SK-N-SH (cell line): ENCODE results near the gene CAMK4. TPM values are rescaled to one million over a fixed set of nuclear protein-coding genes. Genes with fewer than 3 reads are reported as not detected.
"Not testable (repeated sequence)": the region's sequence is repeated elsewhere in the genome, so short reads cannot be mapped to it uniquely, and the experiment has no call there.

Experiments
- CTCF ChIA-PET: fragments of 300-600, 350-600 bp; formaldehyde crosslinking; extraction: SDS; loops from one replicate; lab custom pipeline; 2021; lab: Yijun Ruan, JAX
- POLR2A ChIA-PET: fragments of 350-600 bp; sonication (Branson Sonifier 250); formaldehyde crosslinking; extraction: SDS; loops from one replicate; lab custom pipeline; 2020; ENCODE audit warnings: antibody characterized with exemption, inconsistent platforms; lab: Yijun Ruan, JAX
- DNase-seq: peaks from one replicate; pipeline ENCODE4 v3.0.0; 2012
- H2AFZ ChIP-seq: fragments of 200-600 bp; sonication (generic); 2 replicates; pipeline ENCODE4 v1.8.1; 2016; ENCODE audit warnings: antibody characterized with exemption, mild to moderate bottlenecking, low read depth
- H3F3A ChIP-seq: fragments of 200-600 bp; sonication (generic); replicated peaks from 2 replicates; pipeline ENCODE3; 2016; ENCODE audit warnings: antibody characterized with exemption, mild to moderate bottlenecking; ENCODE audit not compliant: insufficient read depth
- H3K27ac ChIP-seq, 2 experiments: fragments of 200-500 bp in 1 of 2; fragments of 200-600 bp in 1 of 2; sonication (Bioruptor generic) in 1 of 2; sonication (generic), shearing (Covaris generic) in 1 of 2; 2 replicates each; pipeline versions ENCODE4 v1.5.1 to v1.6.1; 2014 to 2016; ENCODE audit warnings: low read depth in 2 of 2, inconsistent platforms in 1 of 2, low read length in 1 of 2, mild to moderate bottlenecking in 1 of 2, mixed read lengths in 1 of 2
- H3K27me3 ChIP-seq: fragments of 200-600 bp; sonication (generic), shearing (Covaris generic); 2 replicates; pipeline ENCODE4 v1.6.1; 2016; ENCODE audit warnings: mixed run types; ENCODE audit not compliant: insufficient read depth
- H3K36me3 ChIP-seq, 2 experiments: fragments of 200-500 bp in 1 of 2; fragments of 200-600 bp in 1 of 2; sonication (Bioruptor generic) in 1 of 2; sonication (generic) in 1 of 2; replicated peaks in 1 of 2; 2 replicates each; pipeline versions ENCODE3 to v1.5.1; 2014 to 2016; ENCODE audit warnings: low read length in 1 of 2, mild to moderate bottlenecking in 1 of 2; ENCODE audit not compliant: insufficient read depth in 2 of 2, control insufficient read depth in 1 of 2
- H3K4me1 ChIP-seq, 2 experiments: fragments of 200-500 bp in 1 of 2; fragments of 200-600 bp in 1 of 2; sonication (Bioruptor generic) in 1 of 2; sonication (generic), shearing (Covaris generic) in 1 of 2; 2 replicates each; pipeline versions ENCODE4 v1.5.1 to v1.6.1; 2014 to 2016; ENCODE audit warnings: low read depth in 1 of 2, low read length in 1 of 2, mixed run types in 1 of 2; ENCODE audit not compliant: insufficient read depth in 2 of 2, control insufficient read depth in 1 of 2
- H3K4me2 ChIP-seq: fragments of 200-600 bp; sonication (generic), shearing (Covaris generic); 2 replicates; pipeline ENCODE4 v1.6.1; 2017; ENCODE audit warnings: mixed run types
- H3K4me3 ChIP-seq, 2 experiments: fragments of 200-500 bp in 1 of 2; fragments of 200-600 bp in 1 of 2; sonication (Bioruptor generic) in 1 of 2; sonication (generic), shearing (Covaris generic) in 1 of 2; 2 replicates each; pipeline versions ENCODE4 v1.5.1 to v1.8.1; 2014 to 2016; ENCODE audit warnings: low read depth in 2 of 2, inconsistent platforms in 1 of 2, low read length in 1 of 2, mild to moderate bottlenecking in 1 of 2, mixed read lengths in 1 of 2, moderate library complexity in 1 of 2
- H3K79me2 ChIP-seq: fragments of 200-600 bp; sonication (generic); 2 replicates; pipeline ENCODE4 v1.8.1; 2017; ENCODE audit warnings: mild to moderate bottlenecking; ENCODE audit not compliant: insufficient read depth
- H3K9ac ChIP-seq: fragments of 200-600 bp; sonication (generic); 2 replicates; pipeline ENCODE4 v1.6.1; 2017; ENCODE audit warnings: mixed run types
- H3K9me2 ChIP-seq: fragments of 200-600 bp; sonication (generic); 2 replicates; pipeline ENCODE4 v1.6.1; 2017; ENCODE audit warnings: mixed run types
- H3K9me3 ChIP-seq: fragments of 200-600 bp; sonication (generic); 2 replicates; pipeline ENCODE4 v1.6.1; 2017; ENCODE audit warnings: mixed run types, mild to moderate bottlenecking, moderate library complexity
- H4K20me1 ChIP-seq: fragments of 200-600 bp; sonication (generic); 2 replicates; pipeline ENCODE4 v1.6.1; 2017; ENCODE audit warnings: mild to moderate bottlenecking, mixed run types; ENCODE audit not compliant: insufficient read depth
- CTCF ChIP-seq: fragments of 200-600 bp; sonication (generic); IDR thresholded peaks from 2 replicates; pipeline ENCODE4 v1.6.1; 2017; ENCODE audit warnings: antibody characterized with exemption, mild to moderate bottlenecking, moderate library complexity
- EZH2phosphoT487 ChIP-seq: fragments of 200-600 bp; sonication (generic); IDR thresholded peaks from 2 replicates; pipeline ENCODE4 v1.6.1; 2017; ENCODE audit warnings: low read depth, mixed run types, mild to moderate bottlenecking, antibody characterized with exemption, moderate library complexity, borderline replicate concordance
- GABPA ChIP-seq: IDR thresholded peaks from 2 replicates; pipeline ENCODE4 v1.4.0; 2012; ENCODE audit warnings: low read depth, mild to moderate bottlenecking
- JUND ChIP-seq: IDR thresholded peaks from 2 replicates; pipeline ENCODE4 v1.4.0; 2012
- MXI1 ChIP-seq: IDR thresholded peaks from 2 replicates; pipeline ENCODE4 v1.6.1; 2012; ENCODE audit warnings: mild to moderate bottlenecking, low read depth, low read length, improper control_type of control experiment
- NFIC ChIP-seq: IDR thresholded peaks from 2 replicates; pipeline ENCODE4 v1.4.0; 2012; ENCODE audit warnings: borderline replicate concordance
- TEAD4 ChIP-seq: IDR thresholded peaks from 2 replicates; pipeline ENCODE4 v1.4.0; 2012; ENCODE audit warnings: mild to moderate bottlenecking, borderline replicate concordance; ENCODE audit not compliant: insufficient read depth
- WGBS: methylation state at CpG from one replicate; pipeline ENCODE4 v1.1.6; 2017; ENCODE audit warnings: low lambda C conversion rate; 5-methylcytosine and 5-hydroxymethylcytosine counted together
- polyA plus RNA-seq, 3 experiments: library from polyadenylated mRNA; depleted of rRNA; stranded (reverse); fragments of >200 nt; gene quantifications; 2 replicates each; pipeline ENCODE4 v1.2.3, GENCODE V29; 2012
- TF ChIP-seq, protein P1 (sequence below): IDR thresholded peaks from 2 replicates; pipeline ENCODE4 v1.4.0; 2012; ENCODE audit warnings: low read depth

CAMK4 gene
- polyA plus RNA-seq, 1 of the 3 experiments (the other 2 are of a cell fraction) = 4.1 TPM

- Histone ChIP-seq H4K20me1 (no peaks in the 10 kb centered on the region), H3K4me3 (no peak overlapping the region), H3K36me3 (no peaks in the 10 kb centered on the region), H3K4me2 (no peak overlapping the region), H3K9me3 (no peaks in the 10 kb centered on the region), H3F3A (no peaks in the 10 kb centered on the region), H3K27me3 (no peaks in the 10 kb centered on the region), H3K9me2 (no peaks in the 10 kb centered on the region), H3K9ac (no peak overlapping the region), H3K4me1 (peaks cover 0 to 2% of the 10 kb centered on the region in 2 experiments; a peak in 2 of 4 replicates), H3K27ac (no peak overlapping the region), H3K79me2 (no peaks in the 10 kb centered on the region), H2AFZ (no peak overlapping the region)
- no peak for TF ChIP-seq GABPA
- TF ChIP-seq CTCF = no peak
- TF ChIP-seq JUND = no peak
- TF ChIP-seq EZH2phosphoT487 = no peak
- TF ChIP-seq, protein P1, sequence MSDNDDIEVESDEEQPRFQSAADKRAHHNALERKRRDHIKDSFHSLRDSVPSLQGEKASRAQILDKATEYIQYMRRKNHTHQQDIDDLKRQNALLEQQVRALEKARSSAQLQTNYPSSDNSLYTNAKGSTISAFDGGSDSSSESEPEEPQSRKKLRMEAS = no peak
- no peak for DNase-seq
- CTCF ChIA-PET = no interaction called here
- 67% methylated on average over 1 of the region's 1 CpG for WGBS
- POLR2A ChIA-PET = no interaction called here
Measured at GRCh38 chr5:111349429-111349828, 125.2 kb downstream of the CAMK4 start.

DNA sequence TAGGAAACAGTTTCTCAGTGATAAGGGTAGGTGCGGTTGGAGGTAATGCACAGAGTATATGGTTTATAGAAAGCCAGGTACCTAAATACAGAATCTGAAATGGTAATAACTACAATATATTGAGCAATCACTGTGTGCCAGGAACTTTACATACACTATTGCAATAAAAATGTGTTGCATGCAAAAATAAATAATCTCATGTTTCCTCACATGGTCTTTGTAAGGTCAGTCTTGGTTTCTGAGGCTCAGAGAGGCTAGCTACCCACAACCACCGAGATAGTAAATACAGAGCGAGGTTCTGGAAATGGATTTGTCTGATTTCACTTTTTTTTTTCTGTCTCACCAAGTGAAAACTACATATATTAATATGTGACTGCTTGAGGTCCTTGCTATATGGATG lies 128.9 kb downstream of the CAMK4 start:
- WGBS = 74% methylated on average over 3 of the region's 3 CpGs
- no peaks in the 10 kb centered on the region for H3K4me1 ChIP-seq
- no peak overlapping the region for H2AFZ ChIP-seq
- no peak overlapping the region for H3K27ac ChIP-seq
- H3K9me3 ChIP-seq = no peaks in the 10 kb centered on the region
- no peak overlapping the region for H3K4me3 ChIP-seq
- TF ChIP-seq MXI1 = no peak
- TF ChIP-seq NFIC = no peak
- no peak for TF ChIP-seq JUND
- TF ChIP-seq TEAD4 = no peak
- TF ChIP-seq, protein P1 = no peak
- TF ChIP-seq, all 33 proteins: peak for 0
- H3K4me2 ChIP-seq = no peak overlapping the region
- no peaks in the 10 kb centered on the region for H3F3A ChIP-seq
- POLR2A ChIA-PET = no interaction called here
- DNase-seq = no peak
- H3K36me3 ChIP-seq = no peaks in the 10 kb centered on the region
- H3K27me3 ChIP-seq = no peaks in the 10 kb centered on the region
- no peaks in the 10 kb centered on the region for H3K9me2 ChIP-seq
- no peaks in the 10 kb centered on the region for H4K20me1 ChIP-seq
- CTCF ChIA-PET = interaction anchor here (0.7 kb wide), 1 partner anchor 401 kb away, joined by 3 read pairs; no protein-coding TSS in a partner anchor
- no peaks in the 10 kb centered on the region for H3K79me2 ChIP-seq
- H3K9ac ChIP-seq = no peak overlapping the region

- H3K9me3 ChIP-seq, H4K20me1 ChIP-seq, H3K27me3 ChIP-seq, H3K4me1 ChIP-seq, DNase-seq, H3K79me2 ChIP-seq, H3K27ac ChIP-seq, POLR2A ChIA-PET, H3K9ac ChIP-seq, CTCF ChIA-PET, H3F3A ChIP-seq, H3K4me3 ChIP-seq, H3K9me2 ChIP-seq, H3K36me3 ChIP-seq, H3K4me2 ChIP-seq, H2AFZ ChIP-seq: not testable (repeated sequence)
- 0% methylated on average over 1 of the region's 1 CpG for WGBS
Measured at GRCh38 chr5:111358726-111359125, 134.5 kb downstream of the CAMK4 start.
